T-helper 1 cell (primary cell): Measurements from ENCODE around the gene DNAJC27.

Source experiments
- DNase-seq, 5 donors: peaks; one replicate each; pipeline ENCODE4 v3.0.0-alpha.2; 2012 to 2020

DNAJC27 gene

DNA sequence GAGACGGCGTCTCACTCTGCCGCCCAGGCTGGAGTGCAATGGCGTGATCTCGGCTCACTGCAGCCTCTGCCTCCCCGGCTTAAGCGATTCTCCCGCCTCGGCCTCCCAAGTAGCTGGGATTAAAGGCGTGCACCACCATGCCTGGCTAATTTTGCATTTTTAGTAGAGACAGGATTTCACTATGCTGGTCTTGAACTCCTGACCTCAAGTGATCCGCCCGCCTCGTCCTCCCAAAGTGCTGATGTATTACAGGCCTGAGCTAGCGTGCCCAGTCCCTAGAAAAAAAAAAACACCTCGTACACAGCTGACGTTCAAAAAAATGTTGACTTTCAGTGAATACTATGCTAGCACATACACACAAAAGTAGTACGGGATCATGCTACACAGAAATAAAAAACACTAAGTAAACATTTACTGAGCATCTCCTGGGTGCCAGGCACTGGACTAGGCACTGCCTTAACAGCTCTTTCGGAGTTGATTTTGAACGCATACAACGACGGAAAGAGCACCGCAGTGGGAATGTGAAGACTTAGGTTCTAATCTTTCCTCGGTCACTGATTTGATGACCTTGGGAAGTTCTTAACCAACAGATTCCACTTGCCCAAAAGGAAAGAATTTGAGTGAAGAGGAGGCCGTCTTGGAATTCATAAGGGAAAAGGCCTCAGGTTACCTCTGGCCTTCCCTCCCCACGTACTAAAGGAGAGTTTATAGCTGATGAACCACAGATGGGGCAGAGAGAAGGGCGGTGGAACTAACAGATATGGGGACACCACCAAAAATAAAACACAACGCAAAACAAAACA lies 1.1 kb downstream of the DNAJC27 start:
- DNase-seq: peak in 1 of 5 donors; percentile 3

DNA sequence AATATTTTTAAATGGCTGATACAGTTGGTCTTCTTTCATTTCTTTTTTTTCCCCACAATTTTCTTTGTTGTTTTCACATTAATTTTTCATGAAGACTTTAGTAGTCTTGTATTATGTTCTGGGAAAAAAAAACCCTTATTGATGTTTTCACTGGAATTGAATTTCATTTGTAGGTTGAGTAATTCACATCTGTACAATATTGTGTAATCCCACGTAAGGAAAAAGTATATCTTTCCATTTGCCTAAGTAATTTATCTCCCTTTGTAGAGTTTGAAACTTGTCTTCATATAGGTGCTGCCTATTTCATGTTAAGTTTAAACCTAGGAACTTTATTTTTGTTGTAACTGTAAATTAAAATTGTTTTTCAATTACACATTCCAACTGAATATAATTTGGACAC lies 2.0 kb downstream of the DNAJC27 start:
- DNase-seq: no peak

- DNase-seq: no peak
These were observed 9.9 kb downstream of the DNAJC27 start for GRCh38 chr2:24961903-24962302.

DNA sequence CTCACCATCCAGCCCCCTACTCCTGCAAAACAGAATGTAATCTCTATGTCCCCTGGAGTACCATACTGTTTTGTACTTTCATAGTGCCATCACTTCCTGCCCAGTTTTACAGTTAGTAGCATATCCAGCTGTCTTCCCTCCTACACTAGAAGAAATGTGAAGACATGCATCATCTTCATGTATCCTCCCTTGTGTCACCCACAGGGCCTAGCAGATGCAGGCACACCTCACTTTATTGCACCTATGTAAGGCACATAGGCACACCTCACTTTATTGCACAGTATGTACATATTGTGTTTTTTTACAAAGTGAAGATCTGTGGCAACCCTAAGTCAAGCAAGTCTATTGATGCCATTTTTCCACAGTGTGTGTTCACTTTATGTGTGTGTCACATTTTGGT lies 12.0 kb downstream of the DNAJC27 start:
- DNase-seq: no peak

DNA sequence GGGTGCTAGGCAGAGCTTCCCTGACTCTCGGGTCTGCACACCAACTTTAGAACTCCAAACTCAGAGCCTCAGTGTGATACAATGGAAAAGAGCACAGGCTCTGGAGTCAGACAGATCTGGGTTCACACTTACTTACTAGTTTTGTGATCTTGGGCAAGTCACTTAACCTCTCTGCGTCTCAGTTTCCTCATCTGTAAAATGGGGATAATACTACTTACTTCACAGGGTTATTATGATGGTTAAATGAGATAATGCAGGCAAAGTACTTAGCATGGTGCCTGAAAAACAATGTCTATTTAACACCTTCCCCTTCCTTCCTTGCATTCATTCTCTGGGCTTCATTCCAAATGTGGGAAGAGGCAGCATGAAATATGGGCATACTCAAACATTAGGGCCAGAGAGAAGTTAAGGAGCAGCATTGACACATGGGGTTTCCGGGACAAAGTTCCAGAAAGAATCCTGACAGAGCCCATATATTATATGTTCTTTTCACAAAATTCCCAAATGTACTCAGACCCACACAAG lies 13.3 kb downstream of the DNAJC27 start:
- no peak for DNase-seq

- DNase-seq: no peak
These were observed 13.8 kb downstream of the DNAJC27 start for GRCh38 chr2:24957976-24958375.

- DNase-seq: no peak
These were observed 14.5 kb downstream of the DNAJC27 start for GRCh38 chr2:24957221-24957620.

GRCh38 chr2:24955921-24956320 lies 15.8 kb downstream of the DNAJC27 start:
- DNase-seq: no peak

GRCh38 chr2:24955232-24955631 lies 16.5 kb downstream of the DNAJC27 start:
- no peak for DNase-seq

DNA sequence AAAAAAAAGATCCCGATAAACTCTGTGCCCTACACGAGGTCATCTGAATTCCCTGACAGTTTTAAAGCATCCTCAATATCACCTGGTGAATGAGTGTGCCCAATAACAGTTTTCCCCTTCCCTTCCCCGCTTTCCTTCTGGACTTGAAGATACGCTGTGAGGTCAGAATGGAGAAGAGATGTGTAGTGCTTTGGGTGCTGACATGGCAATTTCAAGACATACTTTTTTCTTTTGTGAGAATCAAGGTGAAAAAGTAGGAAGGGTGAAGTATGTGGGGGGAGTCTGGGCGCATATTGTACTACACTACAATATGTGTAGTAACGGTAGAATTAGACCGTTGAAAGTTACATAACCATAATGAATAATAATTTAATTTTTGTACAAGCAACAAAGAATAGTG lies 21.7 kb downstream of the DNAJC27 start:
- no peak for DNase-seq

GRCh38 chr2:24948506-24948905 lies 23.2 kb downstream of the DNAJC27 start:
- DNase-seq: no peak

- DNase-seq: no peak
These were observed 24.1 kb downstream of the DNAJC27 start for GRCh38 chr2:24947561-24948157.

- no peak for DNase-seq
These were observed 25.8 kb downstream of the DNAJC27 start for GRCh38 chr2:24945907-24946306.

DNA sequence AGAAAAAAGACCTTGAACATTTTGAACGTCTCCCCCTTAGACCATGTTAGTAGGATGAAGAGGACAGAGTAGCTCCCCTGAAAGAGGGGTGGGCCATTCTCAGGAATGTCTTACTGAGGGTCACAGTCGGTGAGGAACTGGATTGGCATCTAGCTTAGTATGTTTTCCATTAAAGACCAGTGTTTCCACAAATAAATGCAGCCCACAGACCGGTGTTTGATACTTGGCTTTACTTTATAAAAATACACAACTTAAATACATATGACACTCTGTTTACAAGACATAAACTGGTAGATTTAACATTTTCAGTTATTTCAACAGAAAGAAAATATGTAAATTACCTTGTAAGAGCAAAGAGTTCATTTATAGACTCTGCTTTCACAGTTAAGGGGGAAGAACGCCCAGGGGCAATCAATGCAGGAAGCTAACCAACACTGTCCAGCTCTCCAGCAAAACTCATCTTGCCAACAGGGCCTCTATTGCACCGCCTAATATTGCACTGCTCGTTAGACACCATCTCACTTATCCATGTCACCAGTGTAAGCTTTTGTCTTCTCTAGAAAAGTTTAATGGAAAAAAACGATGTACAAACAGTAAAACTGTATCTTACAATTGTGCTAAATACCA lies 28.2 kb downstream of the DNAJC27 start:
- no peak for DNase-seq

DNA sequence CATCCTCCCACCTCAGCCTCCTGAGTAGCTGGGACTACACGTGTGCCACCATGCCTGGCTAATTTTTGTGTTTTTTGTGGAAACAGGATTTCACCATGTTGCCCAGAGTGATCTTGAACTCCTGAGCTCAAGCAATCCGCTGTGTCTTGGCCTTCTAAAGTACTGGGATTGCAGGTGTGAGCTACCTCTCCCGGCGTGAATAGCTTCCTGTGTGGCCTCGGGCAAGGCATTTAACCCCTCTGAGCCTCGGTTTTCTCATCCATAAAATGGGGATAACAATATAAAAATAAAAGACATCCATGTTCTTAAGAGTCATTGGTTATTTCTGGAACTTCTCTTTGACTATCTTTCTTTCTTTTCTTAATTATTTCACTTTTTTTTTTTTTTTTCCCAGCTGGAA lies 32.4 kb downstream of the DNAJC27 start:
- no peak for DNase-seq

DNA sequence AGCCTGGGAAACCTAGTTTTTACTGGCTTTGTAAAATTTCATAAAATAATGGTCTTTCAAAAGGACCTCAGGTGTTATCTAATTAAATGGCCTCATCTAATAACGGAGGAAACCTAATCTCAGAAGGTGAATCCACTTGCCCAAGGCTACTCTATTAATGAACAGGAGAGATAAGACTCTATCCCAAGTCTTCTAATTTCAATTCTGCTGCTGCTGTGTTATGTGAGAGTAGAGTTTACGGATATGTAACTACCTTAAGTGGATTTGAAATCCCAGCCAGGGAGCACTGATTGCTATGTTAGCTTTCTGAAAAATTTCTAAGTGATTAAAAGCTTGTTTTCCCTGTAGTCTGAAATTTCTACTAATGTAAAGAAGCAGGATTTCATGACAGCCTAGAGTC lies 34.5 kb downstream of the DNAJC27 start:
- DNase-seq: no peak

DNA sequence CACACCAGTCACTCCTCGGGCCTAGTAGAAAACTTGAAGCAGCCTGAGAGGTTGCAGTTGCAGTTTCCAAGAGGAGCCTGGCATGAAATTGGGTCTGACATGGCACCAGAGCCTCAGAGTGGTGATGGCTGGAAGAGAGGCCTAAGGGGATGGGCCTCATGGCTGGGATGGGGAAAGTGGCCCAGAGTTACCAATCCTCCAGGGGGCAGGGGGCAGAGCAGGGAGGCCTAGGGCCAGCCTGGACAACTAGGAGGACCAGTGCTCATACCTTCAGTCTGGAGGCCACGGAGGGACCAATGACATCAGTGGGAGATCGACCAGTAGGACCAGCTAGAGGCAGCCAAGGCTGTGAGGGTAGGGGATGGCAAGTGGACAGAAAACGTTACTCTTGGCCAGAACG lies 36.6 kb downstream of the DNAJC27 start:
- no peak for DNase-seq

- no peak for DNase-seq
These were observed 39.0 kb downstream of the DNAJC27 start for GRCh38 chr2:24932715-24933114.

- DNase-seq: peak in 1 of 5 donors; percentile 13
These were observed 41.0 kb downstream of the DNAJC27 start for GRCh38 chr2:24930768-24931167.

DNA sequence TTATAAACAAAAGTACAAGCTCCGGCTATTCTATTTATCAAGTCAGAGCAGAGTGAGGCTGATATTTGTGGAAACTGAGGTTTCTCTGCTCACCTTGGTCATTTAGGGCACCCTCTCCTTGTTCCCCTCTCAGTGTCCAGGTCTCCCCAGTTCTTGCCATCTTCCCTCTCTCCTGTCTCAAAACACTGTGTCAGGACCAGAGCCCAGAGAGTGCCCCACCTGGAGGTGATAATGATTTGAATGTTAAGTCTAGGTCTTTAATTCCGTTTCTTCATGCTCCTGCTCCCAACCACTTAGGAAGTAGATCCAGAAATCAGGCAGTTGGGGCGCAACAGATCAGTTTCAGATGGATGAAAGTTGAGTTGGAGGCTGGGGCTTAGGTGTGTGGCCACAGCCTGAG lies 42.5 kb downstream of the DNAJC27 start:
- DNase-seq: no peak

DNA sequence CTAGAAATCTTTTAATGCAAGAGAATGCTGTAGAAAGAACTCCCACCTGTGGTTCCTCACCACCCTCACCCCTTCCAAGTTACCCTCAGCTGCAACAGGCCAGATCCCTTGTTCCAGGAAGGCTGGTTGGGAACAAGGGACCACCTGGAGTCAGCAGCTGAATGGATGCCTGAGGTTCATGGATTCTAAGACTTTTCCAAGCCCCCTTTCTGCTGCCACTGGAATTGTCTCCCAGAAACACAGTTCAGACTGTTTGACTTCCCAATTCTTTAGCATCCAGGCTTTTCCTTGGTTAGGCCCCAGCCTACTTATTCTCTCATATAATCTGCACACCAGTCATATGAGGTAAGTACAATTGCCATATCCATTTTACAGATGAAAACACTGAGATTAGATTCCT lies 43.7 kb downstream of the DNAJC27 start:
- DNase-seq: no peak

GRCh38 chr2:24926602-24927252 lies 45.0 kb downstream of the DNAJC27 start:
- DNase-seq: peak in 3 of 5 donors; percentile 6 to 57 (median 18)

DNA sequence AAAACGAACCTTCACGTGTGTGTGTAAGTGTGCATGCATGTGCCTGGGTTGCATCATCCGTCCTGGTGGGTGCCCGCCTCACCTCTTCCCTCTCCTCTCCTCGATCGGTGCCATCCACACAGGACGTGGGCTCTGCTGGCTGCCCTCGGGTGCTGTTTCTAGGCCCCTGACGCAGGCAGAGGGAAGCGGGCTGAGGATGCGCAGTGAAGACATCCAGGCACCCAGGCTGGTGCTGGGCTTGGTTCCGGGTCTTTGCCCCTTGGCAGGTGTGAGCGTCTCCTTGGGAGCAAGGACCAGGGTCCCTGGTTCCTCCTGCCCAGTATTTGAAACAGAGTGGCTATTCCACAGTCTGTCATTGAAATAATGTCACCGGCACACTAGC lies 45.5 kb downstream of the DNAJC27 start:
- no peak for DNase-seq
